Astrocyte (in vitro differentiated cells and primary cell): ENCODE data around the gene FAM98C. TPM values are rescaled to one million over a fixed set of nuclear protein-coding genes. Genes with fewer than 3 reads are reported as not detected.

ENCODE experiments used
- DNase-seq: peaks from one replicate; pipeline ENCODE4 v3.0.0-alpha.2; 2010; ENCODE audit warnings: low read depth
- FAIRE-seq: peaks from 2 replicates; lab custom pipeline; 2011; peaks lifted over from hg19 to GRCh38; lab: Jason Lieb, UNC
- H2AFZ ChIP-seq: 2 replicates; pipeline ENCODE4 v1.6.0; 2012; ENCODE audit warnings: low read depth, low read length, inconsistent platforms
- H3K27ac ChIP-seq: 2 replicates; pipeline ENCODE4 v1.5.1; 2011; ENCODE audit warnings: low read depth, low read length, inconsistent platforms
- H3K27me3 ChIP-seq: 2 replicates; pipeline ENCODE4 v1.6.0; 2011; ENCODE audit warnings: low read length, inconsistent platforms; ENCODE audit not compliant: insufficient read depth
- H3K36me3 ChIP-seq: 2 replicates; pipeline ENCODE4 v1.5.1; 2011; ENCODE audit warnings: low read length, inconsistent platforms; ENCODE audit not compliant: insufficient read depth
- H3K4me1 ChIP-seq: 2 replicates; pipeline ENCODE4 v1.5.1; 2011; ENCODE audit warnings: low read length, inconsistent platforms; ENCODE audit not compliant: insufficient read depth
- H3K4me2 ChIP-seq: 2 replicates; pipeline ENCODE4 v1.6.0; 2012; ENCODE audit warnings: low read length, inconsistent platforms
- H3K4me3 ChIP-seq: 2 replicates; pipeline ENCODE4 v1.5.1; 2011; ENCODE audit warnings: low read depth, mild to moderate bottlenecking, low read length, inconsistent platforms; ENCODE audit not compliant: insufficient read depth
- H3K79me2 ChIP-seq: 2 replicates; pipeline ENCODE4 v1.6.0; 2012; ENCODE audit warnings: mild to moderate bottlenecking, low read length, inconsistent platforms; ENCODE audit not compliant: insufficient read depth
- H3K9ac ChIP-seq: 2 replicates; pipeline ENCODE4 v1.6.0; 2012; ENCODE audit warnings: mild to moderate bottlenecking, low read length, inconsistent platforms
- H3K9me3 ChIP-seq: 2 replicates; pipeline ENCODE4 v1.5.1; 2012; ENCODE audit warnings: low read depth, mild to moderate bottlenecking, low read length, inconsistent platforms; ENCODE audit not compliant: insufficient read depth
- H4K20me1 ChIP-seq: 2 replicates; pipeline ENCODE4 v1.6.0; 2012; ENCODE audit warnings: low read length, inconsistent platforms; ENCODE audit not compliant: insufficient read depth
- H3K27ac Mint-ChIP-seq: one replicate; pipeline ENCODE4 v1.8.0; 2021; ENCODE audit warnings: mild to moderate bottlenecking, mixed read lengths; ENCODE audit not compliant: unreplicated experiment
- H3K27me3 Mint-ChIP-seq: one replicate; pipeline ENCODE4 v1.8.0; 2021; ENCODE audit warnings: low read depth, mixed read lengths; ENCODE audit not compliant: unreplicated experiment
- H3K36me3 Mint-ChIP-seq: one replicate; pipeline ENCODE4 v1.8.0; 2021; ENCODE audit warnings: low read depth, mixed read lengths; ENCODE audit not compliant: unreplicated experiment
- H3K4me1 Mint-ChIP-seq: one replicate; pipeline ENCODE4 v1.8.0; 2021; ENCODE audit warnings: low read depth, mixed read lengths; ENCODE audit not compliant: unreplicated experiment
- H3K4me3 Mint-ChIP-seq: one replicate; pipeline ENCODE4 v1.8.0; 2021; ENCODE audit warnings: mild to moderate bottlenecking, moderate library complexity, mixed read lengths; ENCODE audit not compliant: unreplicated experiment
- H3K9me3 Mint-ChIP-seq: one replicate; pipeline ENCODE4 v1.8.0; 2021; ENCODE audit warnings: mild to moderate bottlenecking, mixed read lengths; ENCODE audit not compliant: unreplicated experiment
- CTCF ChIP-seq: IDR thresholded peaks from 2 replicates; pipeline ENCODE4 v1.5.1; 2011; ENCODE audit warnings: low read depth, mild to moderate bottlenecking, inconsistent platforms, low read length, moderate library complexity; ENCODE audit not compliant: insufficient read depth
- EZH2 ChIP-seq: IDR thresholded peaks from 2 replicates; pipeline ENCODE4 v1.6.1; 2012; ENCODE audit warnings: mild to moderate bottlenecking, low read length, inconsistent platforms; ENCODE audit not compliant: insufficient read depth
- total RNA-seq: library from RNA; stranded (reverse); gene quantifications from 2 replicates; pipeline ENCODE4 v1.2.1, GENCODE V29; 2021

The FAM98C gene
- total RNA-seq, 1 donor from 2014 or later: 15.0 TPM

GRCh38 chr19:38445362-38445761 lies 42.5 kb downstream of the FAM98C start:
- Mint-ChIP-seq H3K4me1 (no peaks in the 10 kb centered on the region), H3K27ac (no peak overlapping the region), H3K9me3 (peaks cover 2% of the 10 kb centered on the region)

GRCh38 chr19:38448225-38448624 lies 45.3 kb downstream of the FAM98C start:
- H3K9me3 Mint-ChIP-seq: peaks cover 2% of the 10 kb centered on the region
- peaks cover 43% of the 10 kb centered on the region for H3K27me3 Mint-ChIP-seq
- FAIRE-seq (no peak), DNase-seq (no peak)
- Histone ChIP-seq H3K79me2 (no peaks in the 10 kb centered on the region), H3K36me3 (no peaks in the 10 kb centered on the region), H3K27me3 (peaks cover 5% of the 10 kb centered on the region), H3K4me3 (no peak overlapping the region), H4K20me1 (no peaks in the 10 kb centered on the region), H3K4me1 (no peaks in the 10 kb centered on the region), H3K9me3 (no peaks in the 10 kb centered on the region), H3K4me2 (no peak overlapping the region), H3K27ac (no peak overlapping the region), H2AFZ (no peak overlapping the region), H3K9ac (no peak overlapping the region)
- H3K4me1 Mint-ChIP-seq: no peaks in the 10 kb centered on the region
- no peak overlapping the region for H3K27ac Mint-ChIP-seq
- H3K36me3 Mint-ChIP-seq: peaks cover 3% of the 10 kb centered on the region
- TF ChIP-seq EZH2: no peak
- no peak overlapping the region for H3K4me3 Mint-ChIP-seq

More at GRCh38 chr19:38445362-38445761, 42.5 kb downstream of the FAM98C start:
- Histone ChIP-seq H4K20me1 (no peaks in the 10 kb centered on the region), H3K4me2 (no peak overlapping the region), H3K27ac (no peak overlapping the region), H3K4me3 (no peak overlapping the region), H2AFZ (no peak overlapping the region), H3K9ac (no peak overlapping the region), H3K27me3 (peaks cover 5% of the 10 kb centered on the region), H3K36me3 (no peaks in the 10 kb centered on the region), H3K9me3 (no peaks in the 10 kb centered on the region), H3K79me2 (no peaks in the 10 kb centered on the region), H3K4me1 (no peaks in the 10 kb centered on the region)
- no peak for FAIRE-seq
- no peak for TF ChIP-seq CTCF
- TF ChIP-seq EZH2: no peak
- Mint-ChIP-seq H3K36me3 (peaks cover 3% of the 10 kb centered on the region), H3K4me3 (no peak overlapping the region), H3K27me3 (peaks cover 38% of the 10 kb centered on the region)
- no peak for DNase-seq

GRCh38 chr19:38449518-38449917 lies 46.6 kb downstream of the FAM98C start:
- no peaks in the 10 kb centered on the region for H3K4me1 Mint-ChIP-seq
- H3K9me3 ChIP-seq: no peaks in the 10 kb centered on the region
- no peaks in the 10 kb centered on the region for H3K4me1 ChIP-seq
- H3K4me3 ChIP-seq: no peak overlapping the region
- TF ChIP-seq CTCF: no peak
- TF ChIP-seq EZH2: no peak
- no peak overlapping the region for H3K27ac Mint-ChIP-seq
- FAIRE-seq: no peak
- H3K4me3 Mint-ChIP-seq: no peak overlapping the region
- H4K20me1 ChIP-seq: no peaks in the 10 kb centered on the region
- peaks cover 3% of the 10 kb centered on the region for H3K36me3 Mint-ChIP-seq
- no peak overlapping the region for H3K4me2 ChIP-seq
- no peak overlapping the region for H3K27ac ChIP-seq
- peaks cover 33% of the 10 kb centered on the region for H3K27me3 Mint-ChIP-seq
- H3K79me2 ChIP-seq: no peaks in the 10 kb centered on the region
- no peak overlapping the region for H2AFZ ChIP-seq
- no peak for DNase-seq
- peaks cover 2% of the 10 kb centered on the region for H3K9me3 Mint-ChIP-seq
- H3K27me3 ChIP-seq: peaks cover 5% of the 10 kb centered on the region
- H3K36me3 ChIP-seq: no peaks in the 10 kb centered on the region
- H3K9ac ChIP-seq: no peak overlapping the region
